Activated CD8-positive, alpha-beta memory T cell treated with anti-CD3 and anti-CD28 coated beads for 1 hour (primary cell): ENCODE data around the gene ESRRA.
A peak's percentile ranks its signal among the peaks of the same experiment; 100 is the strongest.
"Not testable (repeated sequence)": the region's sequence is repeated elsewhere in the genome, so short reads cannot be mapped to it uniquely, and the experiment has no call there.

ENCODE experiments used
- DNase-seq, 2 donors: peaks; one replicate each; pipeline ENCODE4 v3.0.0-alpha.2; 2020; ENCODE audit warnings: low read depth in 1 of 2; ENCODE audit errors: extremely low read depth in 1 of 2

ESRRA gene

DNA sequence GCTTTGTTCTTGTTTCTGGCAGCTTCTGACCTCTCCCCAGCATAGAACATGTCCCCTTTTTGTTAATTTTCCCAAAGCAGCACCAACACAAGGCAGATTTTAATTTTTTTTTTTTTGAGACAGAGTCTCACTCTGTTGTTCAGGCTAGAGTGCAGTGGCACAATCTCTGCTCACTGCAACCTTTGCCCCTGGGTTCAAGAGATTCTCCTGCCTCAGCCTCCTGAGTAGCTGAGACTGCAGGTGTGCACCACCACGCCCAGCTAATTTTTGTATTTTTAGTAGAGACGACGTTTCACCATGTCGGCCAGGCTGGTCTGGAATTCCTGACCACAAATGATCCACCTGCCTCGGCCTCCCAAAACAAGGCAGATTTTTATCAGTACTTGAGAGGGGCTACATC, 2.5 kb downstream of the ESRRA start:
- DNase-seq = not testable (repeated sequence)

DNA sequence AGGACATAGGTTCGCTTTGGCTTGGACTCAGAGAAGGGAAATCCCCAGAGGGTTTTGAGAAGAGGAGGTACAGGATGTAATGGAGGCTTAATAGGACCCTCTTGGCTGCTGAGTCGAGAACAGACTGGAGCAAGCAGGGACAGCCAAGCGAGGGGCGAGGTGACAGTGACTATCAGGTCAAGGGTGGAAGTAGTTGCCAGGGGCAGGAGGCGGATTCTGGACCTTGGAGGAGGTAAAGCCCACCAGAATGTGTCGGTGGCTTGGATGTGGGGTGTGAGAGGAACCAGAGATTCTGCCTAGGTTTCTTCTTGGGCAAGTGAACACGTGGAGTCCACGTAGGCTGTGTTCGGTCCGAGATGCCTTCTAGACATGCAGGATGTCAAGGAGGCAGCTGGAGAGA, 7.6 kb downstream of the ESRRA start:
- no peak for DNase-seq

DNA sequence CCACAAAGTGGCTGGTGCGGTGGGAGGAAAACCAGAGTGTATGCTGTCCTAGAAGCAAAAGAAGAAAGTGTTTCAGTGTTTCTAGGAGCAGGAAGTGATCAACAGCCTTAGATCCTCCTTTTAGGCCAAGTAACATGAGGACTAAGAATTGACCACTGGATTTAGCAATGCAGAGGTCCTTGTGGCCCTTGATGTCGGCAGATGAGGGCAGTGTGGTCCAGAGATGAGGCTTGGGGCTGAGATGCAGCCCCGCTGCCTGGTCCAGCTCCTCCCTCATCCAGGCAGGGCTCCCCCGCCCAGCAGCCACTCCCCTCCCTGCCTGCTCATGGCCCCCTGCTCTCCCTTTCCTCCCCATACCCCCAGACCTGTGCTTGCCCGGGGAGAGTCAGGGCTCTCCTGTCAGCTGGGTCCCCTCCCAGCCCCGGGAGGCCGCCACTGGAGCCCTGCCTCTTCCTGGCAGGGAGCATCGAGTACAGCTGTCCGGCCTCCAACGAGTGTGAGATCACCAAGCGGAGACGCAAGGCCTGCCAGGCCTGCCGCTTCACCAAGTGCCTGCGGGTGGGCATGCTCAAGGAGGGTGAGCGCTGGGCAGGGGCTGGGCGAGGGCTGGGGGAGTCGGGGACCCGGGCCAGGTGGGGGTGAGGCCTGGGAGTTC, 8.3 kb downstream of the ESRRA start:
- no peak for DNase-seq

DNA sequence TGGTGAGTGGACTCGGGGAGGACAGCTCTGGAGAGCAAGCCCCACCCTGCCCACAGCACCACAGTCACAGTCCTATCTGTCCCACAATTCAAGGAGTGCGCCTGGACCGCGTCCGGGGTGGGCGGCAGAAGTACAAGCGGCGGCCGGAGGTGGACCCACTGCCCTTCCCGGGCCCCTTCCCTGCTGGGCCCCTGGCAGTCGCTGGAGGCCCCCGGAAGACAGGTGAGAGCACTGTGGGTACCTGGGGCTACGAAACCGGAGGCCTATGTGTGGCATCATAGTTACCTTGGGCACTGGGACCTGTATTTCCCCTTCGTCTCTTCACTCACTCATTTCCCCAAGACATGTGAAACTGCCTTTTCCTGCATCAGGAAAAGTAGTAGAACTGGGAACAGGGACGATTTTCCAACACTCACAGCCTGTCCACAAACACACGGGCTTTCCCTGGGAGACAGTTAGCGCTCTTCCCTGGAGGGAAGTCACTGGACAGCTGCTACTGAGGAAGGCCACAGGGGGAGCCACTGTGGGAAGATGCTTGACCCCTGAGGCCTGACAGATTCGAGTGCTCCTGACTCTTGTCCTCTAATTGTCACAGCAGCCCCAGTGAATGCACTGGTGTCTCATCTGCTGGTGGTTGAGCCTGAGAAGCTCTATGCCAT, 9.0 kb downstream of the ESRRA start:
- DNase-seq = no peak

DNA sequence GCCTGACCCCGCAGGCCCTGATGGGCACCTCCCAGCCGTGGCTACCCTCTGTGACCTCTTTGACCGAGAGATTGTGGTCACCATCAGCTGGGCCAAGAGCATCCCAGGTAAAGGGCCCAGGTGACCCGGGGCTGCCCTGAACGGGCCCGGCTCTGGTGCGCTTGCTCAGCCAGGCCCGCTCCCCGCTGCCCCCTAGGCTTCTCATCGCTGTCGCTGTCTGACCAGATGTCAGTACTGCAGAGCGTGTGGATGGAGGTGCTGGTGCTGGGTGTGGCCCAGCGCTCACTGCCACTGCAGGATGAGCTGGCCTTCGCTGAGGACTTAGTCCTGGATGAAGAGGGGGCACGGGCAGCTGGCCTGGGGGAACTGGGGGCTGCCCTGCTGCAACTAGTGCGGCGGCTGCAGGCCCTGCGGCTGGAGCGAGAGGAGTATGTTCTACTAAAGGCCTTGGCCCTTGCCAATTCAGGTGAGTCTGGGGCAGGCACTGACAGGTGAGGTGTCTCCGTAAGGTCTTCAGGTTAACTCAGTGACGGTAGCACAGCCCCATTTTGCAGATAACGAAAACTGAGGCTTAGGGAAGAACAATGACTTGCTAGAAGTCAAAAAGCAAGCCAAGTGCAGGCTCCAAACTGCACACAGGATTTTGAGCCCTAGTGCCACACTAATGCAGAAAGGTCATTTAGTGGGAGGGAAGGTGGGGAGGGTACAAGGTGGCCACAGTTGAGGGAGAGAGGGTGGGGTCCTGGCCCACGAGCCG, 9.7 kb downstream of the ESRRA start:
- no peak for DNase-seq

GRCh38 chr11:64315667-64316526, 10.6 kb downstream of the ESRRA start:
- not testable (repeated sequence) for DNase-seq

DNA sequence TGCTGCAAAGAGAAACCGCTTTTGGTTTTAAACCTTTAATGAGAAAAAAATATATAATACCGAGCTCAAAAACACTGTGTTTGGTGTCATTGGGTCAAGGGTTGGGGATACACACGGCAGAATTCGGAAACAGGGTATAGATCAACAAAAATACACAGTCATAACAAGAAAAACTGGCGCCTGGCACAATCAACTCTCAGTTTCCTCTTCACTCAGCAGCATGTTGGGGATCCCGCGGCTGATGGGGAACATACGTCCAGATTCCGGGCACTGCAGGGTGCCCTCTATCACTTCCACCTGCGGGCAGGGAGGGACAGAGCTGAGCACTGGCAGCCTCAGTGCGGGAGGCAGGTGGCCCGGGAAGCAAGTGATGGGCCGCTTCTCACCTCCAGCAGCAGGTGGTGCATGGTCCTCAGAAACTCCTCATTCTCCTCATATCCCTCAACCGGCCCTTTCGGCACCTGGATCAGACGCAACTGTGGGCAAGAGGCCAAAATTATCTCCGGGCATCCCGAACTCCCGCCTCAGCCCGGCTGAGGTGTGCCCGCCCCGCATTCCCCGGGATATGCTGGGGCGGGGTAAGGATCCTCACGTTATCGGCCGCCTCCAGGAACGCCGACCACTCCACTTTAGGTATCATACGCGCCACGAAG, 11.5 kb downstream of the ESRRA start:
- DNase-seq = no peak

GRCh38 chr11:64317325-64317960, 12.1 kb downstream of the ESRRA start, which contains the start of gene TRMT112:
TSS of gene TRMT112 (minus strand) at chr11:64317559. CDS start at chr11:64317526, 33 bp downstream.
- DNase-seq = peak; percentile 89 to 91

GRCh38 chr11:64317961-64318765, 12.8 kb downstream of the ESRRA start, which contains the start of gene PRDX5:
TSS of gene PRDX5 (plus strand) at chr11:64318121. CDS start at chr11:64318216, 95 bp downstream.
- DNase-seq = peak; percentile 84 to 85

- no peak for DNase-seq
These were observed 13.7 kb downstream of the ESRRA start for GRCh38 chr11:64318766-64319761.

GRCh38 chr11:64320556-64320955, 15.2 kb downstream of the ESRRA start:
- no peak for DNase-seq

GRCh38 chr11:64321026-64321425, 15.7 kb downstream of the ESRRA start:
- DNase-seq = no peak

GRCh38 chr11:64321533-64321932, 16.2 kb downstream of the ESRRA start:
- no peak for DNase-seq

- DNase-seq = no peak
These were observed 17.6 kb downstream of the ESRRA start for GRCh38 chr11:64322925-64323260.

GRCh38 chr11:64323373-64323772, 18.0 kb downstream of the ESRRA start:
- no peak for DNase-seq

DNA sequence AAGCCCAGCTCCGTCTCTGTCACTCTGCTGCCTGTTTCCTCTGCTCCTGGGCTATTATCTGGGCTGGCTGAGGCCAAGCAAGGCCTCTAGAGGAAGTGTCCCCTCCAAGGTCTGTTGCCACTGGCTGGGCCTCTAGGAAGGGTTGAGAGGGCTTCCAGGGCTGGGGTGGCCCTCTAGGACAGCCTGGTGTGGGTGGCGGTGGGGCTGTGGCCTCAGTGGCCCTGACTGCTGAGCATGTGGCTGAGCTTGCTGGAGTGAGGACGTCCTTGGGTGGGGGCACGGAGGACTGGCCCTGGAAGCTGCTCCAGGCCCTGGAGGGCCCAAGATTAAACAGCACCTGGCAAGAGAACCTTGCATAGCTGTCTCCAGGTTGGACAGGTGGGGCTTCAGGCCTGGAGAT, 18.7 kb downstream of the ESRRA start:
- DNase-seq = not testable (repeated sequence)

DNA sequence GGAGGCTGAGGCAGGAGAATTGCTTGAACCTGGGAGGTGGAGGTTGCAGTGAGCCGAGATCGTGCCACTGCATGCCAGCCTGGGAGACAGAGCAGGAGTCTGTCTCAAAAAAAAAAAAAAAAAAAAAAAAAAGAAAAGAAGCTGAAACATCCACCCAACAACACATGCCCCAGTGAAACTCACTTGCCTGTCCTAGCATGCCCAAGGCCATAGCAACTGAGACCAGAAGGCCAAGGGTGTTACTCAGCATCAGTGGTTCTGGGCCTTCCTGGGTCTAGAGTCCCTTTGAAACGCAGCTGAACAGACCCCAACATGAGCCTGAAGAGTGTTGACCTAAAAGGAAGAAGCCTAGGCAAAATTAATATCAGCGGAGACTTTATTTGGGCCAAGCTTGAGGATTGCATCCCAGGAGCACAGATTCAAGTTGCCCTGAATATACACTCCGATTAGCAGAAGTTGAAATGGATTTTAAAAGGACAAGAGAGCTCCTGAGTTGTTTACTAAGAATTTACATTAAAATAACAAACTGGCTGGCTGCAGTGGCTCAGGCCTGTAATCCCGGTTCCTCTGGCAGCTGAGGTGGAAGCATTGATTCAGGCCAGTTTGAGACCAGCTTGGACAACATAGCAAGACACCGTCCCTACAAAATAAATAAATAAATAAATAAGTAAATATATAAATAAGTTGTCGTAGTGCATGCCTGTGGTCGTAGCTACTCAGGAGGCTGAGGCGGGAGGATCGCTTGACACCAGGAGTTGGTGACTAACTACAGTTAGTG, 19.6 kb downstream of the ESRRA start:
- no peak for DNase-seq
